HFF-Myc (cell line): ENCODE results near the gene KRTAP9-1.
"Not testable (repeated sequence)": the region's sequence is repeated elsewhere in the genome, so short reads cannot be mapped to it uniquely, and the experiment has no call there.

Source experiments
- DNase-seq: peaks from one replicate; pipeline ENCODE4 v3.0.0-alpha.2; 2011; ENCODE audit warnings: low read depth; ENCODE audit errors: extremely low read depth
- H3K4me3 ChIP-seq: replicated peaks from 2 replicates; pipeline ENCODE4 v1.5.1; 2011; ENCODE audit warnings: low read depth, mild to moderate bottlenecking, control low read depth, low read length
- CTCF ChIP-seq: IDR thresholded peaks from 2 replicates; pipeline ENCODE4 v1.5.1; 2012; ENCODE audit warnings: mild to moderate bottlenecking, low read depth, low read length, control low read depth; ENCODE audit errors: missing control alignments

The KRTAP9-1 gene

GRCh38 chr17:41149652-41149985 lies 40.1 kb upstream of the KRTAP9-1 start, which contains the start of gene KRTAP4-5:
Gene KRTAP4-5 (minus strand): TSS chr17:41149825. CDS start chr17:41149767, 58 bp downstream.
- DNase-seq = no peak
- no peak for TF ChIP-seq CTCF
- H3K4me3 ChIP-seq = no peak within 1 kb of the TSS

GRCh38 chr17:41150026-41150425 lies 39.7 kb upstream of the KRTAP9-1 start:
- no peak overlapping the region for H3K4me3 ChIP-seq
- DNase-seq = no peak
- TF ChIP-seq CTCF = no peak

GRCh38 chr17:41151525-41151924 lies 38.2 kb upstream of the KRTAP9-1 start:
- TF ChIP-seq CTCF = no peak
- no peak for DNase-seq
- no peak overlapping the region for H3K4me3 ChIP-seq

GRCh38 chr17:41153856-41154255 lies 35.8 kb upstream of the KRTAP9-1 start:
- H3K4me3 ChIP-seq = no peak overlapping the region
- TF ChIP-seq CTCF = no peak
- DNase-seq = no peak

GRCh38 chr17:41160190-41160589 lies 29.5 kb upstream of the KRTAP9-1 start:
- not testable (repeated sequence) for H3K4me3 ChIP-seq, DNase-seq

- no peak within 1 kb of the TSS for H3K4me3 ChIP-seq
- no peak for DNase-seq
- no peak for TF ChIP-seq CTCF
Observed at GRCh38 chr17:41160648-41161047, 29.0 kb upstream of the KRTAP9-1 start, which contains the start of gene KRTAP4-4. Gene KRTAP4-4 (minus strand): TSS chr17:41160748. CDS start chr17:41160691, 57 bp downstream.

- TF ChIP-seq CTCF = no peak
- DNase-seq = no peak
- no peak overlapping the region for H3K4me3 ChIP-seq
Observed at GRCh38 chr17:41163828-41164227, 25.9 kb upstream of the KRTAP9-1 start.
